ENCODE results near the gene ZBED6.

Gene ZBED6

GRCh38 chr1:203776636-203777035, 18.8 kb upstream of the ZBED6 start:
- Histone ChIP-seq H2BK15ac (ENCODE audit: low read depth, poor library complexity, severe bottlenecking) (no peak overlapping the region), H3K4ac (ENCODE audit: low read depth in 1 of 2, low read length in 2 of 2) (no peak overlapping the region), H3K14ac (ENCODE audit: low read length in 2 of 2) (no peak overlapping the region), H2BK5ac (ENCODE audit: low read depth, low read length, poor library complexity, severe bottlenecking) (no peak overlapping the region), H3K4me3 (ENCODE audit: insufficient read depth in 1 of 2, low read depth in 1 of 2, low read length in 2 of 2) (no peak overlapping the region), H3K4me2 (ENCODE audit: low read length, poor library complexity, severe bottlenecking) (no peak overlapping the region), H2BK120ac (ENCODE audit: low read depth, low read length) (no peak overlapping the region), H4K91ac (ENCODE audit: low read length) (no peak overlapping the region), H3K18ac (ENCODE audit: low read depth in 1 of 2, low read length in 2 of 2) (no peak overlapping the region), H3K79me1 (replicated peaks; ENCODE audit: low read length, poor library complexity, severe bottlenecking) (no peaks in the 10 kb centered on the region), H3K27ac (ENCODE audit: low read length, poor library complexity, severe bottlenecking) (no peak overlapping the region), H3K36me3 (ENCODE audit: control insufficient read depth in 1 of 2, insufficient read depth in 2 of 2, low read depth in 1 of 2, low read length in 2 of 2) (no peaks in the 10 kb centered on the region), H3K9me3 (ENCODE audit: control insufficient read depth, low read length) (no peaks in the 10 kb centered on the region), H2AK5ac (ENCODE audit: low read length, severe bottlenecking) (no peak overlapping the region), H2BK12ac (ENCODE audit: low read length in 2 of 2) (no peak overlapping the region), H2AFZ (ENCODE audit: low read depth, low read length) (no peak overlapping the region), H3K27me3 (ENCODE audit: control insufficient read depth in 1 of 2, insufficient read depth in 1 of 2, low read length in 2 of 2) (peaks cover 0 to 10% of the 10 kb centered on the region in 2 experiments), H3K23ac (ENCODE audit: low read length in 2 of 2) (no peak overlapping the region), H3K9ac (ENCODE audit: low read length) (no peak overlapping the region), H4K8ac (ENCODE audit: low read length) (no peak overlapping the region), H3K4me1 (ENCODE audit: control insufficient read depth, insufficient read depth, low read depth, low read length) (no peaks in the 10 kb centered on the region)
- no peak for DNase-seq
- WGBS: 92% methylated on average over 3 of the region's 4 CpGs

GRCh38 chr1:203777596-203777995, 17.8 kb upstream of the ZBED6 start:
- H3K36me3 ChIP-seq (ENCODE audit: control insufficient read depth in 1 of 2, insufficient read depth in 2 of 2, low read depth in 1 of 2, low read length in 2 of 2): no peaks in the 10 kb centered on the region
- no peak overlapping the region for H3K4me3 ChIP-seq (ENCODE audit: insufficient read depth in 1 of 2, low read depth in 1 of 2, low read length in 2 of 2)
- no peak overlapping the region for H2BK120ac ChIP-seq (ENCODE audit: low read depth, low read length)
- H3K9ac ChIP-seq (ENCODE audit: low read length): no peak overlapping the region
- WGBS: 89% methylated on average over 3 of the region's 3 CpGs
- no peak overlapping the region for H3K4me2 ChIP-seq (ENCODE audit: low read length, poor library complexity, severe bottlenecking)
- H3K23ac ChIP-seq (ENCODE audit: low read length in 2 of 2): no peak overlapping the region
- no peak overlapping the region for H3K4ac ChIP-seq (ENCODE audit: low read depth in 1 of 2, low read length in 2 of 2)
- no peak for DNase-seq
- H2BK5ac ChIP-seq (ENCODE audit: low read depth, low read length, poor library complexity, severe bottlenecking): no peak overlapping the region
- no peak overlapping the region for H3K14ac ChIP-seq (ENCODE audit: low read length in 2 of 2)
- H3K18ac ChIP-seq (ENCODE audit: low read depth in 1 of 2, low read length in 2 of 2): no peak overlapping the region
- H4K8ac ChIP-seq (ENCODE audit: low read length): no peak overlapping the region
- no peak overlapping the region for H3K27ac ChIP-seq (ENCODE audit: low read length, poor library complexity, severe bottlenecking)
- H2BK15ac ChIP-seq (ENCODE audit: low read depth, poor library complexity, severe bottlenecking): no peak overlapping the region
- no peaks in the 10 kb centered on the region for H3K79me1 ChIP-seq (replicated peaks; ENCODE audit: low read length, poor library complexity, severe bottlenecking)
- H3K27me3 ChIP-seq (ENCODE audit: control insufficient read depth in 1 of 2, insufficient read depth in 1 of 2, low read length in 2 of 2): peaks cover 0 to 7% of the 10 kb centered on the region in 2 experiments
- no peak overlapping the region for H2BK12ac ChIP-seq (ENCODE audit: low read length in 2 of 2)
- H2AFZ ChIP-seq (ENCODE audit: low read depth, low read length): no peak overlapping the region
- no peak overlapping the region for H2AK5ac ChIP-seq (ENCODE audit: low read length, severe bottlenecking)
- no peaks in the 10 kb centered on the region for H3K9me3 ChIP-seq (ENCODE audit: control insufficient read depth, low read length)
- no peak overlapping the region for H4K91ac ChIP-seq (ENCODE audit: low read length)
- H3K4me1 ChIP-seq (ENCODE audit: control insufficient read depth, insufficient read depth, low read depth, low read length): no peaks in the 10 kb centered on the region

- Histone ChIP-seq H3K18ac (ENCODE audit: low read depth in 1 of 2, low read length in 2 of 2) (no peak overlapping the region), H3K14ac (ENCODE audit: low read length in 2 of 2) (no peak overlapping the region), H3K27ac (ENCODE audit: low read length, poor library complexity, severe bottlenecking) (no peak overlapping the region), H2BK120ac (ENCODE audit: low read depth, low read length) (no peak overlapping the region), H3K4ac (ENCODE audit: low read depth in 1 of 2, low read length in 2 of 2) (no peak overlapping the region), H3K36me3 (ENCODE audit: control insufficient read depth in 1 of 2, insufficient read depth in 2 of 2, low read depth in 1 of 2, low read length in 2 of 2) (no peaks in the 10 kb centered on the region), H2AFZ (ENCODE audit: low read depth, low read length) (no peak overlapping the region), H3K4me2 (ENCODE audit: low read length, poor library complexity, severe bottlenecking) (no peak overlapping the region), H3K4me1 (ENCODE audit: control insufficient read depth, insufficient read depth, low read depth, low read length) (no peaks in the 10 kb centered on the region), H4K8ac (ENCODE audit: low read length) (no peak overlapping the region), H3K23ac (ENCODE audit: low read length in 2 of 2) (no peak overlapping the region), H3K9ac (ENCODE audit: low read length) (no peak overlapping the region), H3K9me3 (ENCODE audit: control insufficient read depth, low read length) (no peaks in the 10 kb centered on the region), H2BK5ac (ENCODE audit: low read depth, low read length, poor library complexity, severe bottlenecking) (no peak overlapping the region), H2BK15ac (ENCODE audit: low read depth, poor library complexity, severe bottlenecking) (no peak overlapping the region), H3K79me1 (replicated peaks; ENCODE audit: low read length, poor library complexity, severe bottlenecking) (no peaks in the 10 kb centered on the region), H4K91ac (ENCODE audit: low read length) (no peak overlapping the region), H3K27me3 (ENCODE audit: control insufficient read depth in 1 of 2, insufficient read depth in 1 of 2, low read length in 2 of 2) (peaks cover 0 to 7% of the 10 kb centered on the region in 2 experiments), H2AK5ac (ENCODE audit: low read length, severe bottlenecking) (no peak overlapping the region), H2BK12ac (ENCODE audit: low read length in 2 of 2) (no peak overlapping the region), H3K4me3 (ENCODE audit: insufficient read depth in 1 of 2, low read depth in 1 of 2, low read length in 2 of 2) (no peak overlapping the region)
- 89% methylated on average over 3 of the region's 3 CpGs for WGBS
- no peak for DNase-seq
These were observed 17.3 kb upstream of the ZBED6 start for GRCh38 chr1:203778146-203778545.

GRCh38 chr1:203778789-203779188, 16.6 kb upstream of the ZBED6 start:
- Histone ChIP-seq H3K18ac (ENCODE audit: low read depth in 1 of 2, low read length in 2 of 2) (no peak overlapping the region), H3K9ac (ENCODE audit: low read length) (no peak overlapping the region), H3K4me1 (ENCODE audit: control insufficient read depth, insufficient read depth, low read depth, low read length) (no peaks in the 10 kb centered on the region), H3K4ac (ENCODE audit: low read depth in 1 of 2, low read length in 2 of 2) (no peak overlapping the region), H2BK5ac (ENCODE audit: low read depth, low read length, poor library complexity, severe bottlenecking) (no peak overlapping the region), H2BK15ac (ENCODE audit: low read depth, poor library complexity, severe bottlenecking) (no peak overlapping the region), H3K23ac (ENCODE audit: low read length in 2 of 2) (no peak overlapping the region), H4K8ac (ENCODE audit: low read length) (no peak overlapping the region), H2BK12ac (ENCODE audit: low read length in 2 of 2) (no peak overlapping the region), H2BK120ac (ENCODE audit: low read depth, low read length) (no peak overlapping the region), H2AK5ac (ENCODE audit: low read length, severe bottlenecking) (no peak overlapping the region), H3K14ac (ENCODE audit: low read length in 2 of 2) (no peak overlapping the region), H2AFZ (ENCODE audit: low read depth, low read length) (no peak overlapping the region), H3K9me3 (ENCODE audit: control insufficient read depth, low read length) (no peaks in the 10 kb centered on the region), H3K27ac (ENCODE audit: low read length, poor library complexity, severe bottlenecking) (no peak overlapping the region), H3K79me1 (replicated peaks; ENCODE audit: low read length, poor library complexity, severe bottlenecking) (no peaks in the 10 kb centered on the region), H3K4me2 (ENCODE audit: low read length, poor library complexity, severe bottlenecking) (no peak overlapping the region), H3K4me3 (ENCODE audit: insufficient read depth in 1 of 2, low read depth in 1 of 2, low read length in 2 of 2) (no peak overlapping the region), H4K91ac (ENCODE audit: low read length) (no peak overlapping the region), H3K27me3 (ENCODE audit: control insufficient read depth in 1 of 2, insufficient read depth in 1 of 2, low read length in 2 of 2) (peaks cover 0 to 5% of the 10 kb centered on the region in 2 experiments), H3K36me3 (ENCODE audit: control insufficient read depth in 1 of 2, insufficient read depth in 2 of 2, low read depth in 1 of 2, low read length in 2 of 2) (no peaks in the 10 kb centered on the region)
- DNase-seq: no peak
- 99% methylated on average over 3 of the region's 4 CpGs for WGBS

Data from mesenchymal stem cell (in vitro differentiated cells and primary cell).